ENCODE measurements around the gene KRT8. TPM values are rescaled to one million over a fixed set of nuclear protein-coding genes. Genes with fewer than 3 reads are reported as not detected.

KRT8 gene
- polyA plus RNA-seq, 1 of the 3 experiments (the other 2 are of a cell fraction), result 49.4 TPM

- 68% methylated on average over 13 of the region's 13 CpGs for WGBS (ENCODE audit: low lambda C conversion rate)
- peaks cover 0 to 3% of the 10 kb centered on the region in 2 experiments; a peak in 1 of 4 replicates for H3K4me1 ChIP-seq (ENCODE audit: control insufficient read depth in 1 of 2, insufficient read depth in 2 of 2, low read depth in 1 of 2, low read length in 1 of 2)
- no peak for TF ChIP-seq EZH2phosphoT487 (IDR thresholded peaks at IDR 0.05; ENCODE audit: borderline replicate concordance, low read depth)
- TF ChIP-seq, protein P1, sequence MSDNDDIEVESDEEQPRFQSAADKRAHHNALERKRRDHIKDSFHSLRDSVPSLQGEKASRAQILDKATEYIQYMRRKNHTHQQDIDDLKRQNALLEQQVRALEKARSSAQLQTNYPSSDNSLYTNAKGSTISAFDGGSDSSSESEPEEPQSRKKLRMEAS (IDR thresholded peaks at IDR 0.05; ENCODE audit: low read depth), result no peak
- no peak for TF ChIP-seq FOSL2 (IDR thresholded peaks at IDR 0.05; ENCODE audit: borderline replicate concordance, low read depth)
- TF ChIP-seq REST (IDR thresholded peaks at IDR 0.05; ENCODE audit: low read depth, low read length), result no peak
- H4K20me1 ChIP-seq (ENCODE audit: insufficient read depth), result no peaks in the 10 kb centered on the region
- H3K9me2 ChIP-seq, result no peaks in the 10 kb centered on the region
- H3K36me3 ChIP-seq (replicated peaks in 1 of 2; ENCODE audit: control insufficient read depth in 1 of 2, insufficient read depth in 2 of 2, low read length in 1 of 2), result no peaks in the 10 kb centered on the region
- no peak overlapping the region for H2AFZ ChIP-seq (ENCODE audit: low read depth)
- no peak overlapping the region for H3K4me3 ChIP-seq (ENCODE audit: low read depth in 2 of 2, low read length in 1 of 2)
- no peak overlapping the region for H3K9ac ChIP-seq
- H3K27ac ChIP-seq (ENCODE audit: low read depth in 2 of 2, low read length in 1 of 2), result no peak overlapping the region
- no peaks in the 10 kb centered on the region for H3K27me3 ChIP-seq (ENCODE audit: insufficient read depth)
- ChIA-PET POLR2A (no interaction called here), CTCF (interaction anchor here (0.9 to 1.5 kb wide), 2 partner anchors 17 to 79 kb away, joined by 3 to 7 read pairs; no protein-coding TSS in a partner anchor)
- no peaks in the 10 kb centered on the region for H3K9me3 ChIP-seq
- no peak overlapping the region for H3K4me2 ChIP-seq
- DNase-seq, result no peak
- H3K79me2 ChIP-seq (ENCODE audit: insufficient read depth), result no peaks in the 10 kb centered on the region
- H3F3A ChIP-seq (replicated peaks; ENCODE audit: insufficient read depth), result peaks cover 4% of the 10 kb centered on the region
These were observed 2.9 kb downstream of the KRT8 start for GRCh38 chr12:52901715-52902541.

DNA sequence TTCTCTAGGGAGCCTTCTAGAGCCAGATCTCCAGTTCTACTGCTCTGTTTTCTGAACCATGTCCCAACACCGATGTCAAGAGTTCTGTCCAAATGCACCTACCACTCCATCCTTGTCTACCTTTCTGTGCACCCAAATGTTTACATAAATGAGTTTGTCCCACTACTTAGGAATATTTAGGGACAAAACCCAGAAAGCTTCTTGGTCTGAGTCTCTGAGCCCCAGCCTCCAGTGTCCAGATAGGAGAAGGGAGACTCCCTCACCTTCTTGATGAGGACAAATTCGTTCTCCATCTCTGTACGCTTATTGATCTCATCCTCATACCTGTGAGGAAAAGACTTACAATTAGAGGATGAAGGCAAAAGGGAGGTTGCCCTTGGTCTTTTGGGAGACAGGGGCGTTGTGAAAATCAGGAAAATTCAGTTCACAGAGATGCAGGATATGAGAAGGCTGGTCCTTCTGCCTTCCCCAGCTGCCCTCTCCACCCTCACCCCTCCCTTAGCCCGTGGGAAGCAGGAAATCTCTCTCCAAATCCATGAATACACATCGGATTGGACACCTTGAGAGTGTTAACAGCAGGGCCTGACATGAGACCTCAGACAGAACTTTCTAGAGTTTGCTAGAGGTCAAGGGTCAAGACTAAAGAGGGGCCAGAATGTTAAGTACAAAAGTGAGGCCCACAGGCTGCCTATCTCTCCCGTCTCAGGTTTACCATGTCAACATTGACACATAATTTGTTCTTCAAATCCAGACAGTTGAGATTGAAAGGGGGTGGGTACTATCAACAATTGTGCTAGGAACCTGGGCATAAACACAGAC is 3.8 kb downstream of the KRT8 start:
- WGBS (ENCODE audit: low lambda C conversion rate), result 53% methylated on average over 7 of the region's 7 CpGs
- no peaks in the 10 kb centered on the region for H3K27me3 ChIP-seq (ENCODE audit: insufficient read depth)
- no peaks in the 10 kb centered on the region for H4K20me1 ChIP-seq (ENCODE audit: insufficient read depth)
- POLR2A ChIA-PET, result no interaction called here
- no peaks in the 10 kb centered on the region for H3K9me3 ChIP-seq
- no peak overlapping the region for H3K4me3 ChIP-seq (ENCODE audit: low read depth in 2 of 2, low read length in 1 of 2)
- H3K4me1 ChIP-seq (ENCODE audit: control insufficient read depth in 1 of 2, insufficient read depth in 2 of 2, low read depth in 1 of 2, low read length in 1 of 2), result no peaks in the 10 kb centered on the region
- no peaks in the 10 kb centered on the region for H3K79me2 ChIP-seq (ENCODE audit: insufficient read depth)
- TF ChIP-seq EZH2phosphoT487 (IDR thresholded peaks at IDR 0.05; ENCODE audit: borderline replicate concordance, low read depth), result no peak
- no peaks in the 10 kb centered on the region for H3K36me3 ChIP-seq (replicated peaks in 1 of 2; ENCODE audit: control insufficient read depth in 1 of 2, insufficient read depth in 2 of 2, low read length in 1 of 2)
- H3K9me2 ChIP-seq, result no peaks in the 10 kb centered on the region
- CTCF ChIA-PET, result interaction anchor here (1.0 to 9.3 kb wide), 2 partner anchors 17 to 80 kb away, joined by 4 to 91 read pairs; no protein-coding TSS in a partner anchor
- no peak overlapping the region for H3K9ac ChIP-seq
- H2AFZ ChIP-seq (ENCODE audit: low read depth), result no peak overlapping the region
- DNase-seq, result no peak
- no peak overlapping the region for H3K4me2 ChIP-seq
- H3K27ac ChIP-seq (ENCODE audit: low read depth in 2 of 2, low read length in 1 of 2), result no peak overlapping the region
- H3F3A ChIP-seq (replicated peaks; ENCODE audit: insufficient read depth), result peaks cover 4% of the 10 kb centered on the region

Data from SK-N-SH (cell line).